GM23338 (cell line): ENCODE measurements around the gene MAP2K6. TPM values are rescaled to one million over a fixed set of nuclear protein-coding genes. Genes with fewer than 3 reads are reported as not detected.

Experiments
- ATAC-seq: fragments of 200-7000 bp; cut with Tn5 transposase; 3 replicates; pipeline ENCODE4 v1.9.1; 2020
- DNase-seq: peaks from one replicate; pipeline ENCODE4 v3.0.0-alpha.2; 2015; ENCODE audit warnings: low spot score
- H2AFZ ChIP-seq: fragments of 200-600 bp; sonication (generic); 2 replicates; pipeline ENCODE4 v1.8.0; 2016; ENCODE audit warnings: antibody characterized with exemption, mild to moderate bottlenecking, moderate library complexity
- H3F3A ChIP-seq: fragments of 200-600 bp; sonication (generic); replicated peaks from 2 replicates; pipeline ENCODE4 v1.8.0; 2017; ENCODE audit warnings: antibody characterized with exemption, mixed run types, low read depth
- H3K27ac ChIP-seq: fragments of 200-600 bp; sonication (generic); 2 replicates; pipeline ENCODE4 v1.6.1; 2016; ENCODE audit warnings: low read depth
- H3K27me3 ChIP-seq: fragments of 200-600 bp; sonication (generic); 2 replicates; pipeline ENCODE4 v1.8.0; 2016; ENCODE audit warnings: mild to moderate bottlenecking, mixed run types, moderate library complexity; ENCODE audit not compliant: insufficient read depth
- H3K36me3 ChIP-seq: fragments of 200-600 bp; sonication (generic); 2 replicates; pipeline ENCODE4 v1.8.0; 2016; ENCODE audit warnings: mild to moderate bottlenecking; ENCODE audit not compliant: insufficient read depth
- H3K4me1 ChIP-seq: fragments of 200-600 bp; sonication (generic); 2 replicates; pipeline ENCODE4 v1.8.0; 2016; ENCODE audit warnings: mild to moderate bottlenecking, moderate library complexity; ENCODE audit not compliant: insufficient read depth
- H3K4me2 ChIP-seq: fragments of 200-600 bp; sonication (generic); 2 replicates; pipeline ENCODE4 v1.7.1; 2017; ENCODE audit warnings: mixed run types
- H3K4me3 ChIP-seq: fragments of 200-600 bp; sonication (generic); 2 replicates; pipeline ENCODE4 v1.6.1; 2016; ENCODE audit warnings: mixed run types
- H3K79me2 ChIP-seq: fragments of 200-600 bp; sonication (generic); replicated peaks from 2 replicates; pipeline ENCODE4 v1.8.0; 2017; ENCODE audit warnings: mild to moderate bottlenecking; ENCODE audit not compliant: insufficient read depth
- H3K9me2 ChIP-seq: fragments of 200-600 bp; sonication (generic); 2 replicates; pipeline ENCODE4 v1.8.0; 2017; ENCODE audit not compliant: insufficient read depth
- H4K20me1 ChIP-seq: fragments of 200-600 bp; sonication (generic); replicated peaks from 2 replicates; pipeline ENCODE4 v1.8.0; 2017; ENCODE audit warnings: mild to moderate bottlenecking; ENCODE audit not compliant: insufficient read depth
- H3K27ac Mint-ChIP-seq: 2 replicates; pipeline ENCODE4 v1.8.0; 2020; ENCODE audit warnings: inconsistent platforms, mild to moderate bottlenecking, moderate library complexity, mixed read lengths
- H3K27me3 Mint-ChIP-seq: 3 replicates; pipeline ENCODE4 v1.8.0; 2022; ENCODE audit warnings: low read depth, mild to moderate bottlenecking, moderate library complexity, mixed read lengths, inconsistent platforms; ENCODE audit not compliant: insufficient read depth, poor library complexity
- H3K36me3 Mint-ChIP-seq: 3 replicates; pipeline ENCODE4 v1.8.0; 2021; ENCODE audit warnings: low read depth, mild to moderate bottlenecking, inconsistent platforms, moderate library complexity, mixed read lengths
- H3K4me1 Mint-ChIP-seq: 3 replicates; pipeline ENCODE4 v1.8.0; 2020; ENCODE audit warnings: mild to moderate bottlenecking, inconsistent platforms, mixed read lengths
- H3K4me3 Mint-ChIP-seq: 3 replicates; pipeline ENCODE4 v1.8.0; 2021; ENCODE audit warnings: moderate library complexity, mild to moderate bottlenecking, inconsistent platforms, mixed read lengths
- H3K9me3 Mint-ChIP-seq: 3 replicates; pipeline ENCODE4 v1.8.0; 2020; ENCODE audit warnings: moderate library complexity, mild to moderate bottlenecking, inconsistent platforms, mixed read lengths
- CREB1 ChIP-seq: fragments of 250-450 bp; sonication (Bioruptor Pico); IDR thresholded peaks from 2 replicates; pipeline ENCODE4 v1.5.0; 2020; ENCODE audit warnings: low read depth, mild to moderate bottlenecking, moderate library complexity
- CTCF ChIP-seq, 2 experiments: fragments of 200-600 bp in 1 of 2; sonication (generic) in 1 of 2; conservative IDR thresholded peaks; 2 replicates each; pipeline versions ENCODE4 v1.5.1 to v1.6.1; 2016 to 2017; ENCODE audit warnings: antibody characterized with exemption in 2 of 2, low read depth in 2 of 2, mild to moderate bottlenecking in 2 of 2, moderate library complexity in 1 of 2
- EZH2 ChIP-seq: fragments of 200-600 bp; sonication (generic); IDR thresholded peaks from one replicate; pipeline ENCODE4 v1.8.0; 2017; ENCODE audit warnings: antibody characterized with exemption, mild to moderate bottlenecking, low read depth; ENCODE audit not compliant: unreplicated experiment
- JUNB ChIP-seq: IDR thresholded peaks from one replicate; pipeline ENCODE4 v1.6.1; 2016; ENCODE audit warnings: antibody characterized with exemption; ENCODE audit not compliant: unreplicated experiment
- POLR2AphosphoS5 ChIP-seq: IDR thresholded peaks from 2 replicates; pipeline ENCODE4 v1.6.1; 2016; ENCODE audit warnings: antibody characterized with exemption, low read depth
- REST ChIP-seq: IDR thresholded peaks from one replicate; pipeline ENCODE4 v1.6.1; 2018; ENCODE audit warnings: antibody characterized with exemption; ENCODE audit not compliant: unreplicated experiment
- STAT1 ChIP-seq: IDR thresholded peaks from one replicate; pipeline ENCODE4 v1.6.1; 2016; ENCODE audit warnings: antibody characterized with exemption; ENCODE audit not compliant: unreplicated experiment
- ZNF114 ChIP-seq: fragments of 250-450 bp; sonication (Bioruptor Pico); IDR thresholded peaks from 2 replicates; pipeline ENCODE4 v1.5.0; 2020; ENCODE audit warnings: mild to moderate bottlenecking, moderate library complexity
- ZNF331 ChIP-seq: fragments of 250-450 bp; sonication (Bioruptor Pico); IDR thresholded peaks from 2 replicates; pipeline ENCODE4 v1.5.0; 2020; ENCODE audit warnings: low read depth, mild to moderate bottlenecking, moderate library complexity
- polyA plus RNA-seq: library from polyadenylated mRNA; unstranded; fragments of >200 nt; fragmentation: Nextera tagmentation; extraction: Ambion mirVana; gene quantifications from 2 replicates; pipeline ENCODE4 v1.2.1, GENCODE V29; 2016
- total RNA-seq: library from RNA; depleted of rRNA; stranded (reverse); fragments of >200 nt; shearing (Covaris generic); gene quantifications from 2 replicates; pipeline ENCODE4 v1.2.3, GENCODE V29; 2014

MAP2K6 gene
- total and polyA plus RNA-seq, 2 experiments from 2014 or later: 26.3 to 31.1 TPM

- no peak overlapping the region for H3K4me2 ChIP-seq
- TF ChIP-seq JUNB: no peak
- TF ChIP-seq ZNF114 (CRISPR knock-in tag): no peak
- no peak for TF ChIP-seq POLR2AphosphoS5
- no peak for TF ChIP-seq ZNF331
- no peak for TF ChIP-seq REST
- no peak for TF ChIP-seq CTCF (conservative IDR thresholded peaks at IDR 0.05; ENCODE audit: low read depth in 2 of 2)
- no peak for TF ChIP-seq STAT1
- peaks cover 52% of the 10 kb centered on the region for H3K4me1 ChIP-seq
- no peak for ATAC-seq
- no peaks in the 10 kb centered on the region for H3K36me3 ChIP-seq
- peaks cover 85% of the 10 kb centered on the region for H3K79me2 ChIP-seq
- no peaks in the 10 kb centered on the region for H3F3A ChIP-seq
- no peak overlapping the region for H2AFZ ChIP-seq
- no peaks in the 10 kb centered on the region for H4K20me1 ChIP-seq
- Mint-ChIP-seq H3K4me3 (no peak overlapping the region), H3K9me3 (no peaks in the 10 kb centered on the region; the same call in 2 of the 3 replicates), H3K27ac (no peak overlapping the region), H3K4me1 (peaks cover 36% of the 10 kb centered on the region), H3K36me3 (peaks cover 10% of the 10 kb centered on the region; the same call in 1 of the 3 replicates), H3K27me3 (peaks cover 2% of the 10 kb centered on the region)
- no peaks in the 10 kb centered on the region for H3K27me3 ChIP-seq
- no peak overlapping the region for H3K4me3 ChIP-seq
- H3K9me2 ChIP-seq: peaks cover 5% of the 10 kb centered on the region; the same call in 1 of the 2 replicates
- no peak for DNase-seq
- no peak overlapping the region for H3K27ac ChIP-seq
Measured at GRCh38 chr17:69437475-69437874, 23.0 kb downstream of the MAP2K6 start.

GRCh38 chr17:69438776-69439175 is 24.3 kb downstream of the MAP2K6 start:
- H3K4me2 ChIP-seq: no peak overlapping the region
- H3K4me3 Mint-ChIP-seq: no peak overlapping the region
- no peaks in the 10 kb centered on the region for H3F3A ChIP-seq
- no peaks in the 10 kb centered on the region; the same call in 2 of the 3 replicates for H3K9me3 Mint-ChIP-seq
- H3K27me3 Mint-ChIP-seq: peaks cover 2% of the 10 kb centered on the region
- no peak overlapping the region for H2AFZ ChIP-seq
- H3K79me2 ChIP-seq: peaks cover 86% of the 10 kb centered on the region
- no peak overlapping the region for H3K4me3 ChIP-seq
- no peaks in the 10 kb centered on the region for H3K36me3 ChIP-seq
- no peaks in the 10 kb centered on the region for H3K27me3 ChIP-seq
- peaks cover 5% of the 10 kb centered on the region; the same call in 1 of the 2 replicates for H3K9me2 ChIP-seq
- H3K27ac ChIP-seq: no peak overlapping the region
- H3K27ac Mint-ChIP-seq: no peak overlapping the region
- ATAC-seq (no peak), DNase-seq (no peak)
- H3K4me1 Mint-ChIP-seq: peaks cover 28% of the 10 kb centered on the region
- no peaks in the 10 kb centered on the region for H4K20me1 ChIP-seq
- peaks cover 10% of the 10 kb centered on the region; the same call in 1 of the 3 replicates for H3K36me3 Mint-ChIP-seq
- H3K4me1 ChIP-seq: peaks cover 53% of the 10 kb centered on the region
- TF ChIP-seq REST (no peak), EZH2 (no peak), JUNB (no peak), CREB1 (no peak), POLR2AphosphoS5 (no peak), CTCF (conservative IDR thresholded peaks at IDR 0.05; ENCODE audit: low read depth in 2 of 2) (no peak), ZNF331 (no peak)
